Measurements from ENCODE around the gene GDPGP1. TPM values are rescaled to one million over a fixed set of nuclear protein-coding genes. Genes with fewer than 3 reads are reported as not detected.
A peak's percentile ranks its signal among the peaks of the same experiment; 100 is the strongest.
"Not testable (repeated sequence)": the region's sequence is repeated elsewhere in the genome, so short reads cannot be mapped to it uniquely, and the experiment has no call there.

Gene GDPGP1
- total and polyA plus RNA-seq, 2 experiments from 2014 or later: 1.9 to 9.1 TPM

- no peaks in the 10 kb centered on the region for H3K9me3 ChIP-seq (ENCODE audit: low read depth)
- no peaks in the 10 kb centered on the region for H3K27me3 ChIP-seq
- DNase-seq (ENCODE audit: low read depth in 1 of 2, low spot score in 1 of 2): no peak
- peaks cover 10% of the 10 kb centered on the region for H3K36me3 ChIP-seq
- H3K4me1 ChIP-seq (ENCODE audit: low read depth): peaks cover 24% of the 10 kb centered on the region
- no peak overlapping the region for H3K4me3 ChIP-seq
- H3K27ac ChIP-seq: peak overlapping the region; percentile 39
- TF ChIP-seq CTCF (IDR thresholded peaks at IDR 0.05; ENCODE audit: low read depth, low read length): no peak
Observed at GRCh38 chr15:90270502-90271150, 36.6 kb downstream of the GDPGP1 start.

- Histone ChIP-seq H3K27ac (peak overlapping the region; percentile 10), H3K36me3 (peaks cover 12% of the 10 kb centered on the region)
Observed at GRCh38 chr15:90271459-90272166, 37.6 kb downstream of the GDPGP1 start.

GRCh38 chr15:90278467-90278866 lies 44.5 kb downstream of the GDPGP1 start:
- not testable (repeated sequence) for H3K36me3 ChIP-seq; H3K9me3 ChIP-seq (ENCODE audit: low read depth); H3K27ac ChIP-seq; H3K4me3 ChIP-seq; H3K27me3 ChIP-seq; DNase-seq (ENCODE audit: low read depth in 1 of 2, low spot score in 1 of 2)
- H3K4me1 ChIP-seq (ENCODE audit: low read depth): peaks cover 16% of the 10 kb centered on the region

More at GRCh38 chr15:90271459-90272166, 37.6 kb downstream of the GDPGP1 start:
- DNase-seq (ENCODE audit: low read depth in 1 of 2, low spot score in 1 of 2): peak in 1 of 2 donors; percentile 21
- Histone ChIP-seq H3K4me3 (no peak overlapping the region), H3K27me3 (no peaks in the 10 kb centered on the region), H3K9me3 (ENCODE audit: low read depth) (no peaks in the 10 kb centered on the region), H3K4me1 (ENCODE audit: low read depth) (peaks cover 20% of the 10 kb centered on the region)
- TF ChIP-seq CTCF (IDR thresholded peaks at IDR 0.05; ENCODE audit: low read depth, low read length): no peak

- H3K4me3 ChIP-seq; H3K27ac ChIP-seq; H3K36me3 ChIP-seq; H3K9me3 ChIP-seq (ENCODE audit: low read depth); H3K27me3 ChIP-seq; DNase-seq (ENCODE audit: low read depth in 1 of 2, low spot score in 1 of 2): not testable (repeated sequence)
- peaks cover 16% of the 10 kb centered on the region for H3K4me1 ChIP-seq (ENCODE audit: low read depth)
Observed at GRCh38 chr15:90280743-90281142, 46.7 kb downstream of the GDPGP1 start.

- H3K36me3 ChIP-seq; H3K9me3 ChIP-seq (ENCODE audit: low read depth); H3K4me3 ChIP-seq; H3K27me3 ChIP-seq; H3K27ac ChIP-seq; DNase-seq (ENCODE audit: low read depth in 1 of 2, low spot score in 1 of 2): not testable (repeated sequence)
- H3K4me1 ChIP-seq (ENCODE audit: low read depth): peaks cover 16% of the 10 kb centered on the region
Observed at GRCh38 chr15:90281637-90282036, 47.6 kb downstream of the GDPGP1 start.

GRCh38 chr15:90286678-90287077 lies 52.7 kb downstream of the GDPGP1 start:
- Histone ChIP-seq H3K27me3 (no peaks in the 10 kb centered on the region), H3K4me1 (ENCODE audit: low read depth) (peaks cover 14% of the 10 kb centered on the region), H3K27ac (no peak overlapping the region), H3K4me3 (no peak overlapping the region), H3K36me3 (no peaks in the 10 kb centered on the region), H3K9me3 (ENCODE audit: low read depth) (no peaks in the 10 kb centered on the region)
- peak; percentile 35 to 63 for DNase-seq (ENCODE audit: low read depth in 1 of 2, low spot score in 1 of 2)
- TF ChIP-seq CTCF (IDR thresholded peaks at IDR 0.05; ENCODE audit: low read depth, low read length): peak; percentile 48

GRCh38 chr15:90287101-90287500 lies 53.1 kb downstream of the GDPGP1 start:
- H3K9me3 ChIP-seq (ENCODE audit: low read depth): no peaks in the 10 kb centered on the region
- no peak for DNase-seq (ENCODE audit: low read depth in 1 of 2, low spot score in 1 of 2)
- H3K27me3 ChIP-seq: no peaks in the 10 kb centered on the region
- H3K4me1 ChIP-seq (ENCODE audit: low read depth): peaks cover 10% of the 10 kb centered on the region
- no peaks in the 10 kb centered on the region for H3K36me3 ChIP-seq
- H3K4me3 ChIP-seq: no peak overlapping the region
- TF ChIP-seq CTCF (IDR thresholded peaks at IDR 0.05; ENCODE audit: low read depth, low read length): no peak
- H3K27ac ChIP-seq: no peak overlapping the region

All from cardiac muscle cell (in vitro differentiated cells and primary cell).